ENCODE data around the gene CSAD.
"Not testable (repeated sequence)": the region's sequence is repeated elsewhere in the genome, so short reads cannot be mapped to it uniquely, and the experiment has no call there.

CSAD gene

DNA sequence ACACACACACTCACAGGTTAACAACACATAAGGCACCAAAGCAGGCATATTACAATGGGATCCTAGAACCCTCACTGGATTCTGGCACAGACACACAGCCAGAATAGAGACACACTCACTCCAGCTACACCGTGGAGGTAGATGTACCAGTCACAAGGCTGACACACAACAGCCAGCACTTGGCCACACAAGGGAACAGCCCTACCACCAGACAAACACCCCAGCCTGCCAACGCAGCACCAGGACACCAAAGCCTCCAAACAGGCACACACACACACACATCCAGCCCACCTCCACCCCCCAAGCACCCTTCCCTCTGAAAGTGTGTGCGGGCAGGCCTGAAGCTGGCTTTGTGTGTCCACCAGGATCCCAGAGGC, 37.2 kb upstream of the CSAD start:
- no peak for DNase-seq

DNA sequence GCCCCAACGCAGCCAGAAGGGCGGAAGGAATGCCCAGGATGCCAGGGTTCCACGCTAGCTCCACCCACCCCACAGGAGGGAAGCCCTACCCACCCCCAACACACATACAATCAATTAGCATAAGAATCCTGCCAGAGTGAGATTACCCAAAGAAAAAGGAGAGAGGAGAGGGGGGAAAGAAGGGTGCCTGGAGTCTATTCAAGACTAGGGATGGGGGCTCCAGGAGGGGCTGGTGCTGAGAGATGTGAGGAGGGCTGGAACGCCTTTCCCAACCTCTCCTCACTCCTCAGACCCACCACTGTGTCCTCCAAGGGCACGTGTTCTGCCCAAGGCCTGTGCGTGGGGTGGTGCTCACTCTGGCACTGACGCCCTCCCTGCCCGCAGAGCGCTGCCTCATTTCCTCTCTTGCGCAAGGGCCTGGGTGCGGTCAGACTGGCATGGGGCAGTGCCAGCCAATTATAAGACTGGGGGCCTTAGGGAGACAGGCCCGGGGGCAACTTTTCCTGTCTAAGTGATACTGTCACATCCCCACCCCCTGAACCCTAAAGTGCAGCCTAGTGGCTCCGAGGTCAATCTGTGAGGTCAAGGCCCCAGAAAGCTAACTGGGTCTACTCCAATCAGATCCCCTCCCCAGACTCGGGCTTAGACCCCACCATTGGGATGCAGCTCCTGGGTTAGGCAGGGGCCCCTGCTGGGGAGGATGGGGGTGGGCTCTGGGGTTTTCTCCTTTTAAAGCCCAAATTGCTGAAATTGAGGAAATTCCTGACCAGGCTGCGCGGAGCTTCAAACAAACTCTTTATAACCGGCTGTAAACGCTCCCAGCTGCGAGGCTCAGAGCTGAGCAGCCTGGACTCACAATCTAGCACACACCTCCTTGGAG, 36.6 kb upstream of the CSAD start:
- peak; percentile 81 for DNase-seq

DNA sequence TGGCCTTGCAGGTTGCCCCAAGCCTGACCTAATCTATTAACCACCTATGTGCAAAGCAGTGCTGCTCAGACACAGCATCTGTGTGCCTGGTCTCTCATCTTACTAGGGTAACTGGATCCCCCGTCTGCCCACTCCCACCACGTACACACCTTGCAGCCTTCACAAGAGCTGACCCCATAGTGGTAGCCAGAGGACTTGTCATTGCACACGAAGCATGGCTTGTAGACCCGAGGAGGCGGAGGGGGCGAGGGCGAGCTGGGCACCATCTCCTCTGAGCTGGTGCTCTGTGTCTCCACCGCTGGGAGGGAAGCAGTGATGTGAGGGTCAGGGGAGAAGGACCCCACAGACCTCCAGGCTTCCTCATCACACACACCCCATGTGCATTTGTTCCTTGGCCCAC, 34.8 kb upstream of the CSAD start:
- DNase-seq, result no peak

DNA sequence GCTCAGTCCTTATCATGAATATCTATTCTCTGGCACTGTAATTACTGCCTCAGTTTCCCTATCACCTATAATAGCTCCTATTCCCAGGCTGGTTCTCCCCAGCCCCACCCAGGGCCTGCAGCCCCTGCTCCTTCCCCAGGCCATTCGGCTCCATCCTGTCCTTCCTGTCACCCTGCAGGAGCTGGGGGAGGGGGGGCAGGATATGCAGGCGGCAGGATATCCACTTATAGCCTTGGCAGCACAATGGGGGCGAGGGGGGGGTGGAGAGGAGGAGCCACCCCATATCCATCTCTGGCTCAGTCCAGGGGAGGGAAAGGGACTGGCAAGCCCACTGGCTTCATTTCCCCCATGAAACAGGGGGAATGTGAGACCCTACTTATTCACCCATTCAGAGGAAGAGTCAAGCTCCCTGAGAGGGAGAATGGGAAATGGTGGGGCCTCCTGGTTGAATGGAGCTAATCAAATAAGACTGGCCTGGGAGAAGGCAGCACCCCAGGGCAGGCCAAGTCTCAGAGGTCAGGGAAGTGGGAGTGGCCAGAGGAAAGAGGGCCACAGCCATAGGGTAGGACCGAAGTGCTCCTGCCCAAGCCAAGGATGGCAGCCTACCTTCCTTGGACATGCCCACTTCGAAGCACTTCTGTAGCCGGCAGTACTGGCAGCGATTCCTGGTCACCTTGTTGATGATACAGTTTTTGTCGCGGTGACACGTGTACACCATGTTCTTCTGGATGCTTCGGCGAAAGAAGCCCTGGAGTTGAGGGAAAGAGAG, 34.1 kb upstream of the CSAD start:
- DNase-seq, result no peak

DNA sequence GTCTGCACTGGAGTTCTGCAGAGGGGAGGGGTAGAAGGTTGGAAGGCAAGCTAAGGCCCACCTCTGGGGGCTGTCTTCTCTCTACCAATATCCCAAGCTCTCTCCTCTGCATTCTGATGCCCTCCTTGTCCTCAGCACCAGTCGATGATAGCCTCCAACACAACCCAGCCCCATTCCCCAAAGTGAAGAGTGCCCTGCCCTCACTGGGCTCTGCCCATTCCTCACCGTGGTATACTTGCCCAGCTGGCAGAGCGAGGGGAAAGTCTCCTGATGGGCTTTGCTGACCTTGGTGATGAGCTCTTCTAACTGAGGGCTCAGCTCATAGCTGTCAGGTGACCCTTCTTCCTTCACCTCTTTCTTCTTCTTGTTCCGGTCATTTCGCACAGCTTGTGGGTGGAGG, 33.5 kb upstream of the CSAD start:
- DNase-seq, result no peak

DNA sequence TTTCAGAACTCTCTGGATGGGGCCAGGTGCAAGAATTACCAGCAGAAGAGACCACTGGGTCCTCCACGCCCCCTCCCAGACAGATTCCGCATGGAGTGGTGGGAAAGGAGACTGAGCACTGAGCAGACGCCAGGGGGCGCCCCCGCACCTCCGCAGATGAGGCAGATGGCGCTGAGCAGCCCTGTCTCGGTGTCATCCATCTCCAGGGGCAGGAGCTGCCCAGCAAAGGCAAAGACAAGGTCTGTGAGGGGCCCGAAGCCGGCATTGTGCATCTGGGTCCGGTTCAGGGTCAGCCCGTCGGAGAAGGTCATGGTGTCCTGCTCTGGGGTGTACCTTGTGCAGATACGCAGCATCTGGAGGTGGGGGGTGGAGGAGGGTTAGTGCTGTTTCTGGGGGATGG, 32.6 kb upstream of the CSAD start:
- DNase-seq, result peak; percentile 93

GRCh38 chr12:53212931-53213330, 32.2 kb upstream of the CSAD start:
- no peak for DNase-seq

- DNase-seq, result no peak
These were observed 31.0 kb upstream of the CSAD start for GRCh38 chr12:53211476-53212381.

DNA sequence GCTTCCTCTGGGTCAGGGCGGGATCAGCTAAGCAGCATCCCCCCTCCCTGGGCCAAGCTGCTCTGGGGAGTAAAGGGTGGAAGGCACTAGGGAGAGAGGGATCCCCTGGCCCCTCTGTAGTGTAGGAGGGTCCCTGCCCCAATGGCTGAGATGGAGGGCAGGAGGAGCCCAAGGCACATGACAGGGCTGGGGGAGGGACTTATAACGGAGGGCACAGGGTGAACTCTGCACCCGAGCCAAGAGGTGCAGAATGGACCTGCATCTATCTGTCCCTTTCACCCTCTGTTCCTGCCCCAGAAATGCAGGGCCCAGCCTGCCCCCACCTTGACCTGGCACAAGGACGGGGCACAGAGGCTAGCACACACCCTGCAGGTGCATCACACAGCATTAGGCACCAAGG, 30.1 kb upstream of the CSAD start:
- DNase-seq, result no peak

DNA sequence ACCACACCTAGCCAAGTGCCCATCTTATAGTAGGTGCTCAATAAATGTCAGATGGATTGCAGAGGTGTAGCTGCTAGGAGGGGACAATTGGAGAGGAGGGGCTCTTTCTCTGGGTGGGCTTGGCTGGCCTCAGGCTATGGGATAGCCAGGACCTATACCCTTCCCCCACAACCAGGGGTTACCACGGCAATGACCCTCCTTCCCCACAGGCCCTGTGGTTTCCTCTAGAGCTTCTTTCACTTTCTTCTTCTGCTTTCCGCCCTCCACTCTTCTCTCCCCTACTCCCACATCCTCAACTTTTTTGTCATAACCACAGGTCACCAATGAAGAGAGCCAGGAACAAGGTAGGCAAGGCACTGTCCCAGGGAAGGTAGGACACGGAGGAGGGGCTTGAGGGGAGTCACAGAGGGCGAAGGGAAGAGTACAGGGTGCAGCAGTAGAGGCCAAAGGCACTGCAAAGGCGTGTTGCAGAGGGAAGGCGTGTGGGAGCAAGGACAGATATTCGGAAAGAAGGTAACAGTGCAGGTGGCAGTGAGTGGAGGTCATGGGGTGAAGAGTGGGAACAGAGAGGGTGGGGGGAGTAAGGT, 28.2 kb upstream of the CSAD start:
- DNase-seq, result peak; percentile 75

DNA sequence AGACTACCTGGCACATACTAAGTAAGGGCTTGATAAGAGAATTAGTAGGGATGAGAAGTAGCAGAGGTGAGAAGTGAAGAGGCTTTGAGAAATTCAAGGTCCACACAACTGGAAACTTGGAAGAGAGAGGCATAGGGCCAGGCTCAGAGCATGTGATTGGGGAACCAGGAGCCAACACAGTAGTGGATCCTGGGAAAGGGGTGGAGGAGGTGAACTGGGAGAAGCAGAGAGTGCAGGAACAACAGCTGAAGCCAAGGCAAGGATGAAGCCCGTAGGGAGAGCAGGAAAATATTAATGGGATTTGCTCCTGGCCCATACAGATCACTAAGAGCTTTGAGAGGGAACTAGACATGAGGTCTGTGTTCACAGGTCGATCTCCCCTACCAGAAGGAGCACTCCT, 27.7 kb upstream of the CSAD start:
- DNase-seq, result no peak

DNA sequence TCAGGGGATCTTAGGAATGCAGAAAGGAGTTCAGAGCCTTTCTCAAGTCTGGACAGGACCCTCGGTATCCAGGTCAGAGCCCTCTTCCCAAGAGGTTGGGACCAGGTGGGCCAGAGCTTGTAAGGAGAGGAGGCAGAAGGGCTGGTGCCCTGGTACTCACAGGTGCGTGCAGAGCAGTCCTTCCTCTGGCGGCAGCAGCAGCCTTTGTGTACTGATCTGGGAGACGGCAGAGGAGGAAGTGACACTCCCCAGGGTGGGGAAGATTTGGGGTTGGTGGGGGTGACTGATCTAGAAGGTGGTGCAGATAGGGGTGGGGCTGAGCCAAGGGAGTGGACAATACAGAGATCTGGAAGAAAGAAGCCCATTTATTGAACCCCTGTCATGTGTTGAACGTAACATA, 26.3 kb upstream of the CSAD start, which contains the start of gene ITGB7:
Gene ITGB7, minus strand, starts transcription at position 210 of the 400 bp plus-strand sequence. CDS start 6,808 bp downstream, outside the sequence.
- DNase-seq, result peak; percentile 84

DNA sequence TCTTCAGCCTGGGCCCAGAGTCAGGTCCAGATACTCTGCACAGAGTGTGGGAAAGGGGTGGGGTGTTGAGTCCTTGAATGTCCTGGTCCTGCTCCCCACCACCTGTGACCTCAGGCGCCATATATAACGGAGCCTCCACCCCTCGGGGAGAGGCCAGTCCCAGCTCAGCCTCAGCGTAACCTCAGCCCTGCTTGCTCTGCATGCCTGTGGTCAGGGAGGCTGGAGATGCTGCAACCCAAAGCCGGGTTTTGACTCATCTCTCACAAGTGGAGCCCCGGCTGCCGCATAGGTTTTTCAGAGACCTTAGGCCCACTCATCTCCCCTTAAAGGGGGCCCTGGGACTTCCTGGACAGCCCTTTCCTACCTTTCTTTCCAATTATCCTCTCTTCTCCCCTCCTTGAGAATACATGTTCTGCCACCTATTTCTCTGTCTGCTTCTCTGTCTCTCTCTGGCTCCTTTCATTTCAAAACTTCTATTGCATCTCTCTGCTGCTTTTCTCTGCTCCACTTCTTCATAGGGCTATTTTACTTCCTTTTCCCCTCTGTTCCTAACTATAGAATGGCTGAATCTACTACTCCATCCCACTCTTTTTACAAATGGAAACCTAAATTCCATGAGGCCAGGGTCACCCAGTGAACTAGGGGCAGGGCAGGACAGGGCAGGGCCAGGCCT, 25.2 kb upstream of the CSAD start:
- peak; percentile 86 for DNase-seq

- no peak for DNase-seq
These were observed 23.6 kb upstream of the CSAD start for GRCh38 chr12:53204351-53204750.

DNA sequence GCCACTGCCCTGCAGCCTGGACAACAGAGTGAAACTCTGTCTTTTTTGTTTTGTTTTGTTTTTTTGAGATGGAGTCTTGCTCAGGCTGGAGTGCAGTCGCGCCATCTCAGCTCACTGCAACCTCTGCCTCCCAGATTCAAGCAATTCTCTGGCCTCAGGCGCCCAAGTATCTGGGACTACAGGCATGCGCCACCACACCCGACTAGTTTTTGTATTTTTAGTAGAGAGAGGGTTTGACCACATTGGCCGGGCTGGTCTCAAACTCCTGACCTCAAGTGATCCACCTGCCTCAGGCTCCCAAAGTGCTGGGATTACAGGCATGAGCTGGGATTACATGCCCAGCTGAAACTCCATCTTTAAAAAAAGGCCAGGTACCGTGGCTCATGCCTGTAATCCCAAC, 21.6 kb upstream of the CSAD start:
- not testable (repeated sequence) for DNase-seq

DNA sequence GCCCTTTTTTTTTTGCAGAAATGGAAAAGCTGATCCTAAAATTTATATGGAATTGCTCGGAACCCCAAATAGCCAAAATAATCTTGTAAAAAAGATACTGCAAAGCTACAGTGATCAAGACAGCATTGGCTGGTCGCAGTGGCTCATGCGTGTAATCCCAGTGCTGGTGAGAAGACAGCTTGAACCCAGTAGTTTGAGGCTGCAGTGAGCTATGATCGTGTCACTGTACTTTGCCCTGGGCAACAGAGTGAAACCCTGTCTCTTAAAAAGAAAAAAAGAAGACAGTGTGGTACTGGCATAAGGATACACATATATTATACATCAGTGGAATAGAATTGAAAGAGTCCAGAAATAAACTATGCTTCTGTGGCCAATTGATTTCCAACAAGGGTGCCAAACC, 20.9 kb upstream of the CSAD start:
- DNase-seq, result no peak

- DNase-seq, result no peak
These were observed 20.4 kb upstream of the CSAD start for GRCh38 chr12:53201177-53201541.

DNA sequence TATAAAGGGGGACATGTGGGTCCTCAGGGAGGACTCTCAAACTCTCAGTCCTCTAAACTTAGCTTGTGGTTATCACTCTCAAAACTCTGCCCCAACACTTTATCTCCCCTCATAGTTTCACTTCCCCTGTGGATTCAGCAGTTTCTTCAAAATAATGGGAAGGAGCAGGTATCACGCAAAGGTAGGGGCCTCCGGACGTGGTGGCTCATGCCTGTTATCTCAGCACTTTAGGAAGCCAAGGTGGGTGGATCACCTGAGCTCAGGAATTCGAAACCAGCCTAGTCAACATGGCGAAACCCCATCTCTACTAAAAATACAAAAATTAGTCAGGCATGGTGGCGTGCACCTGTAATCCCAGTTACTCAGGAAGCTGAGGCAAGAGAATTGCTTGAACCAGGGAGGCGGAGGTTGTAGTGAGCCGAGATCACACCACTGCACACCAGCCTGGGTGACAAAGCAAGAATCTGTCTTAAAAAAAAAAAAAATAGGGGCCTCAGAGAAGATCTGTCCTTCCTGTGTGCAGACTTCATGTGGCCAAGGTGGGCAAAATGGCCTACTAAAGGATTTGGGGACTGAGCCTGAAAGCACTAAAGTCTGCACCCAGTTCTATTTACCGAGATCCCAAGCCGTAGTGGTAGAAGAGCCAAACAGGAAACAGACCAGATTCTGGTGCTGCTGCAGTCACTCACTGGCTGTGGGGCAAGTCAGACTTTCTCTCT, 19.9 kb upstream of the CSAD start:
- peak; percentile 68 for DNase-seq

GRCh38 chr12:53200107-53200457, 19.4 kb upstream of the CSAD start:
- no peak for DNase-seq

GRCh38 chr12:53199700-53200099, 19.0 kb upstream of the CSAD start:
- DNase-seq, result no peak

- DNase-seq, result peak; percentile 70
These were observed 17.9 kb upstream of the CSAD start for GRCh38 chr12:53198486-53199110.
